HEK293T (cell line): ENCODE results near the gene CUBN.

Experiments
- ARNT ChIP-seq: fragments of 450-650 bp; IDR thresholded peaks from 2 replicates; pipeline ENCODE4 v1.6.1; 2017; ENCODE audit warnings: mild to moderate bottlenecking
- BHLHE40 ChIP-seq: fragments of 450-650 bp; IDR thresholded peaks from 2 replicates; pipeline ENCODE4 v1.6.1; 2016; ENCODE audit warnings: mild to moderate bottlenecking, moderate library complexity, borderline replicate concordance
- ELF4 ChIP-seq: fragments of 450-650 bp; IDR thresholded peaks from 2 replicates; pipeline ENCODE4 v1.6.1; 2017; ENCODE audit warnings: antibody characterized with exemption
- FOXA1 ChIP-seq: fragments of 450-650 bp; IDR thresholded peaks from 2 replicates; pipeline ENCODE4 v1.6.1; 2016; ENCODE audit warnings: mild to moderate bottlenecking
- FOXM1 ChIP-seq: fragments of 450-650 bp; IDR thresholded peaks from 2 replicates; pipeline ENCODE4 v1.6.1; 2017; ENCODE audit warnings: mild to moderate bottlenecking, borderline replicate concordance
- HDGF ChIP-seq: fragments of 450-650 bp; IDR thresholded peaks from 2 replicates; pipeline ENCODE4 v1.6.1; 2017; ENCODE audit warnings: antibody characterized with exemption, borderline replicate concordance
- L3MBTL2 ChIP-seq: fragments of 450-650 bp; conservative IDR thresholded peaks from 2 replicates; pipeline ENCODE4 v1.6.1; 2016; ENCODE audit warnings: mild to moderate bottlenecking
- LEF1 ChIP-seq: fragments of 450-650 bp; IDR thresholded peaks from 2 replicates; pipeline ENCODE4 v1.6.1; 2017; ENCODE audit warnings: mild to moderate bottlenecking, borderline replicate concordance
- SP1 ChIP-seq: fragments of 450-650 bp; IDR thresholded peaks from 2 replicates; pipeline ENCODE4 v1.6.1; 2017
- TARDBP ChIP-seq: fragments of 450-650 bp; IDR thresholded peaks from 2 replicates; pipeline ENCODE4 v1.6.1; 2016

DNA sequence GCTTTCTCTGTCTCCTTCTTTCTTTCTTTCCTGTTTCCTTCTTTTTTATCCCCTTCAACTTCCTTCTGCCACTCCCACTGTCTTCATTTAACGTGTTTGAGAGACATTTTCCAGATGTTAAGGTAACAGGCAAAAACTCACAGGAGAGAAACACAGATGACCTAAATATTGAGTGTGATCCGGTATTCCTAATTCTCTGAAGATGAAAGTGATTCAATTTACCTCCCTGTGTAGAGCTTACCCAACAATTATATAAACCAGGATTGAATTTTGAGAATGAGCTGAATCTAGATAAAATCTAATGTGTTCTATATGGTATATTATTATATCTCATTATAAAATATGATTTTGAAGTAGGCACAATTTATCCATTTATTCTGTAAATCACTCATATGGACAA, 265.8 kb downstream of the CUBN start:
- TF ChIP-seq L3MBTL2 (no peak), FOXA1 (no peak), FOXM1 (no peak), LEF1 (no peak), ELF4 (no peak), HDGF (no peak), BHLHE40 (no peak), ARNT (no peak), SP1 (no peak), TARDBP (no peak)
